Liver (tissue), 3 donors: Measurements from ENCODE around the gene KRTAP15-1.

Experiments
- EGR1 ChIP-seq, 2 donors: IDR thresholded peaks; 2 replicates each; pipeline ENCODE4 v1.6.1; 2016 to 2018; ENCODE audit warnings: antibody characterized with exemption in 2 of 2, low read depth in 2 of 2
- GABPA ChIP-seq, 2 donors: IDR thresholded peaks in 1 of 2; conservative IDR thresholded peaks in 1 of 2; 2 replicates each; pipeline ENCODE4 v1.6.1; 2016; ENCODE audit warnings: antibody characterized with exemption in 2 of 2, mild to moderate bottlenecking in 1 of 2, moderate library complexity in 1 of 2
- NR2F2 ChIP-seq: IDR thresholded peaks from 2 replicates; pipeline ENCODE4 v1.6.1; 2016; ENCODE audit warnings: antibody characterized with exemption
- RAD21 ChIP-seq, 2 donors: IDR thresholded peaks; 2 replicates each; pipeline ENCODE4 v1.6.1; 2016; ENCODE audit warnings: antibody characterized with exemption in 2 of 2, mild to moderate bottlenecking in 2 of 2
- TAF1 ChIP-seq: conservative IDR thresholded peaks from 2 replicates; pipeline ENCODE4 v1.6.1; 2016; ENCODE audit warnings: antibody characterized with exemption, mild to moderate bottlenecking
- TF ChIP-seq, protein P1 (sequence below): fragments of 150-350 bp; IDR thresholded peaks from 2 replicates; pipeline ENCODE4 v1.5.1; 2017; ENCODE audit warnings: improper control_type of control experiment, low read depth, low read length; ENCODE audit not compliant: missing input control
- TF ChIP-seq, protein P2 (sequence below): IDR thresholded peaks from 2 replicates; pipeline ENCODE4 v1.6.1; 2016; ENCODE audit warnings: antibody characterized with exemption, mild to moderate bottlenecking
- donor health status: healthy.
- donor health status: healthy.

DNA sequence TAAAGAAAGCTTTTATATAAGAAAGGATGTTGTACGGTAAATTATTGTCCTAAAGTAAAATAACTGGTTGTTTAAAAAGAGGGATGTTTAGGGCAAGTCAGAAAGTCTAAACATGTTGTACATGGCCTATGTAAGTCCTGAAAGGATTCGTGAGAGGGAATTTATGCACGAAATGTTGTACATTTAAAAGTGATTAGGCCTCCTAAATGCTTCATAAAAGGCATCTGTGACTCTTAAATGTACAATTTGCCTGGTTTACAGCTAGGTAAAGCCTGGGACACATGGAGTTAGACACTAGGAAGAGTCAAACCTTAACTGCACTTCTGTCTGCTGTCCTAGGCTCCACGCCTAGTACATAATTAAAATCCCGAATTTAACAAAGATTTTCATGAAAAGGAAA lies 24.1 kb upstream of the KRTAP15-1 start:
- TF ChIP-seq, protein P1, sequence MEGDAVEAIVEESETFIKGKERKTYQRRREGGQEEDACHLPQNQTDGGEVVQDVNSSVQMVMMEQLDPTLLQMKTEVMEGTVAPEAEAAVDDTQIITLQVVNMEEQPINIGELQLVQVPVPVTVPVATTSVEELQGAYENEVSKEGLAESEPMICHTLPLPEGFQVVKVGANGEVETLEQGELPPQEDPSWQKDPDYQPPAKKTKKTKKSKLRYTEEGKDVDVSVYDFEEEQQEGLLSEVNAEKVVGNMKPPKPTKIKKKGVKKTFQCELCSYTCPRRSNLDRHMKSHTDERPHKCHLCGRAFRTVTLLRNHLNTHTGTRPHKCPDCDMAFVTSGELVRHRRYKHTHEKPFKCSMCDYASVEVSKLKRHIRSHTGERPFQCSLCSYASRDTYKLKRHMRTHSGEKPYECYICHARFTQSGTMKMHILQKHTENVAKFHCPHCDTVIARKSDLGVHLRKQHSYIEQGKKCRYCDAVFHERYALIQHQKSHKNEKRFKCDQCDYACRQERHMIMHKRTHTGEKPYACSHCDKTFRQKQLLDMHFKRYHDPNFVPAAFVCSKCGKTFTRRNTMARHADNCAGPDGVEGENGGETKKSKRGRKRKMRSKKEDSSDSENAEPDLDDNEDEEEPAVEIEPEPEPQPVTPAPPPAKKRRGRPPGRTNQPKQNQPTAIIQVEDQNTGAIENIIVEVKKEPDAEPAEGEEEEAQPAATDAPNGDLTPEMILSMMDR = no peak
- no peak for TF ChIP-seq TAF1
- TF ChIP-seq GABPA (IDR thresholded peaks at IDR 0.05 in 1 of 2, conservative IDR thresholded peaks at IDR 0.05 in 1 of 2) = no peak
- TF ChIP-seq EGR1 (IDR thresholded peaks at IDR 0.05; ENCODE audit: low read depth in 2 of 2) = no peak
- no peak for TF ChIP-seq RAD21 (IDR thresholded peaks at IDR 0.05)
- no peak for TF ChIP-seq NR2F2
- TF ChIP-seq, protein P2, sequence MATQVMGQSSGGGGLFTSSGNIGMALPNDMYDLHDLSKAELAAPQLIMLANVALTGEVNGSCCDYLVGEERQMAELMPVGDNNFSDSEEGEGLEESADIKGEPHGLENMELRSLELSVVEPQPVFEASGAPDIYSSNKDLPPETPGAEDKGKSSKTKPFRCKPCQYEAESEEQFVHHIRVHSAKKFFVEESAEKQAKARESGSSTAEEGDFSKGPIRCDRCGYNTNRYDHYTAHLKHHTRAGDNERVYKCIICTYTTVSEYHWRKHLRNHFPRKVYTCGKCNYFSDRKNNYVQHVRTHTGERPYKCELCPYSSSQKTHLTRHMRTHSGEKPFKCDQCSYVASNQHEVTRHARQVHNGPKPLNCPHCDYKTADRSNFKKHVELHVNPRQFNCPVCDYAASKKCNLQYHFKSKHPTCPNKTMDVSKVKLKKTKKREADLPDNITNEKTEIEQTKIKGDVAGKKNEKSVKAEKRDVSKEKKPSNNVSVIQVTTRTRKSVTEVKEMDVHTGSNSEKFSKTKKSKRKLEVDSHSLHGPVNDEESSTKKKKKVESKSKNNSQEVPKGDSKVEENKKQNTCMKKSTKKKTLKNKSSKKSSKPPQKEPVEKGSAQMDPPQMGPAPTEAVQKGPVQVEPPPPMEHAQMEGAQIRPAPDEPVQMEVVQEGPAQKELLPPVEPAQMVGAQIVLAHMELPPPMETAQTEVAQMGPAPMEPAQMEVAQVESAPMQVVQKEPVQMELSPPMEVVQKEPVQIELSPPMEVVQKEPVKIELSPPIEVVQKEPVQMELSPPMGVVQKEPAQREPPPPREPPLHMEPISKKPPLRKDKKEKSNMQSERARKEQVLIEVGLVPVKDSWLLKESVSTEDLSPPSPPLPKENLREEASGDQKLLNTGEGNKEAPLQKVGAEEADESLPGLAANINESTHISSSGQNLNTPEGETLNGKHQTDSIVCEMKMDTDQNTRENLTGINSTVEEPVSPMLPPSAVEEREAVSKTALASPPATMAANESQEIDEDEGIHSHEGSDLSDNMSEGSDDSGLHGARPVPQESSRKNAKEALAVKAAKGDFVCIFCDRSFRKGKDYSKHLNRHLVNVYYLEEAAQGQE = no peak
